Duodenal mucosa (tissue), 2 donors: ENCODE results near the gene CPT2.

Source experiments
- H3K27ac ChIP-seq: one replicate; pipeline ENCODE4 v1.7.0; 2013; ENCODE audit warnings: low read depth, low read length
- H3K27me3 ChIP-seq, 2 donors: one replicate each; pipeline ENCODE4 v1.7.0; 2013; ENCODE audit warnings: low read length in 2 of 2, control low read depth in 1 of 2; ENCODE audit not compliant: insufficient read depth in 2 of 2, control insufficient read depth in 1 of 2
- H3K36me3 ChIP-seq, 2 donors: one replicate each; pipeline ENCODE4 v1.7.0; 2013; ENCODE audit warnings: low read length in 2 of 2, control low read depth in 1 of 2; ENCODE audit not compliant: insufficient read depth in 2 of 2, control insufficient read depth in 1 of 2
- H3K4me1 ChIP-seq, 2 donors: one replicate each; pipeline ENCODE4 v1.7.0; 2013; ENCODE audit warnings: low read length in 2 of 2, control low read depth in 1 of 2; ENCODE audit not compliant: insufficient read depth in 2 of 2, control insufficient read depth in 1 of 2
- H3K4me3 ChIP-seq, 2 donors: one replicate each; pipeline ENCODE4 v1.7.0; 2013; ENCODE audit warnings: low read length in 2 of 2, low read depth in 1 of 2
- H3K9ac ChIP-seq, 2 donors: one replicate each; pipeline ENCODE4 v1.7.0; 2013; ENCODE audit warnings: low read length in 2 of 2, low read depth in 1 of 2
- H3K9me3 ChIP-seq, 2 donors: one replicate each; pipeline ENCODE4 v1.7.0; 2013; ENCODE audit warnings: low read length in 2 of 2, control low read depth in 1 of 2; ENCODE audit not compliant: control insufficient read depth in 1 of 2

The CPT2 gene

GRCh38 chr1:53210352-53210751 lies 13.7 kb downstream of the CPT2 start:
- Histone ChIP-seq H3K4me3 (no peak overlapping the region), H3K9me3 (peaks cover 8 to 9% of the 10 kb centered on the region in 2 donors), H3K36me3 (peaks cover 49 to 86% of the 10 kb centered on the region in 2 donors), H3K27ac (no peak overlapping the region), H3K4me1 (no peaks in the 10 kb centered on the region), H3K9ac (no peak overlapping the region), H3K27me3 (no peaks in the 10 kb centered on the region)

GRCh38 chr1:53210954-53211353 lies 14.3 kb downstream of the CPT2 start:
- Histone ChIP-seq H3K4me3 (no peak overlapping the region), H3K27ac (no peak overlapping the region)

GRCh38 chr1:53214376-53214940 lies 17.8 kb downstream of the CPT2 start:
- Histone ChIP-seq H3K9ac (no peak overlapping the region), H3K27me3 (no peaks in the 10 kb centered on the region), H3K4me3 (no peak overlapping the region), H3K36me3 (peaks cover 45 to 63% of the 10 kb centered on the region in 2 donors), H3K4me1 (peaks cover under 1 to 3% of the 10 kb centered on the region in 2 donors), H3K27ac (no peak overlapping the region), H3K9me3 (no peaks in the 10 kb centered on the region)

More at GRCh38 chr1:53210954-53211353, 14.3 kb downstream of the CPT2 start:
- Histone ChIP-seq H3K36me3 (peaks cover 49 to 85% of the 10 kb centered on the region in 2 donors), H3K9ac (no peak overlapping the region), H3K9me3 (peaks cover 6 to 9% of the 10 kb centered on the region in 2 donors), H3K27me3 (no peaks in the 10 kb centered on the region), H3K4me1 (no peaks in the 10 kb centered on the region)

GRCh38 chr1:53218201-53218600 lies 21.6 kb downstream of the CPT2 start:
- H3K27me3 ChIP-seq = no peaks in the 10 kb centered on the region
- peaks cover 22 to 30% of the 10 kb centered on the region in 2 donors for H3K36me3 ChIP-seq
- H3K4me3 ChIP-seq = no peak overlapping the region
- H3K9ac ChIP-seq = no peak overlapping the region
- H3K27ac ChIP-seq = no peak overlapping the region
- peaks cover 12 to 13% of the 10 kb centered on the region in 2 donors for H3K4me1 ChIP-seq
- no peaks in the 10 kb centered on the region for H3K9me3 ChIP-seq

- H3K9me3 ChIP-seq = no peaks in the 10 kb centered on the region
- peak overlapping the region; percentile 86 to 98 for H3K4me3 ChIP-seq
- no peaks in the 10 kb centered on the region for H3K27me3 ChIP-seq
- peaks cover 12 to 13% of the 10 kb centered on the region in 2 donors for H3K4me1 ChIP-seq
- H3K27ac ChIP-seq = peak overlapping the region; percentile 99
- H3K36me3 ChIP-seq = peaks cover 9 to 17% of the 10 kb centered on the region in 2 donors
- peak overlapping the region; percentile 87 to 99 for H3K9ac ChIP-seq
Measured at GRCh38 chr1:53219711-53220110, 23.1 kb downstream of the CPT2 start.

- peaks cover 12 to 13% of the 10 kb centered on the region in 2 donors for H3K4me1 ChIP-seq
- no peaks in the 10 kb centered on the region for H3K27me3 ChIP-seq
- H3K9me3 ChIP-seq = no peaks in the 10 kb centered on the region
- H3K36me3 ChIP-seq = peaks cover 9 to 15% of the 10 kb centered on the region in 2 donors
- H3K27ac ChIP-seq = peak within 1 kb of the TSS; percentile 99
- peak within 1 kb of the TSS; percentile 87 to 99 for H3K9ac ChIP-seq
- peak within 1 kb of the TSS; percentile 86 to 98 for H3K4me3 ChIP-seq
Measured at GRCh38 chr1:53220171-53220961, 23.7 kb downstream of the CPT2 start, which contains the start of gene CZIB. TSS of gene CZIB (minus strand) at chr1:53220634. CDS start at chr1:53220575, 59 bp downstream.

- Histone ChIP-seq H3K27me3 (no peaks in the 10 kb centered on the region), H3K4me1 (peaks cover 12 to 13% of the 10 kb centered on the region in 2 donors), H3K27ac (peak overlapping the region; percentile 99), H3K9ac (peak overlapping the region; percentile 87 to 99), H3K4me3 (peak overlapping the region; percentile 86 to 98), H3K9me3 (no peaks in the 10 kb centered on the region), H3K36me3 (peaks cover 9 to 12% of the 10 kb centered on the region in 2 donors)
Measured at GRCh38 chr1:53220962-53221286, 24.3 kb downstream of the CPT2 start.

GRCh38 chr1:53237638-53238037 lies 41.0 kb downstream of the CPT2 start:
- peak overlapping the region; percentile 91 to 97 for H3K9ac ChIP-seq
- H3K9me3 ChIP-seq = no peaks in the 10 kb centered on the region
- H3K36me3 ChIP-seq = peaks cover under 1 to 35% of the 10 kb centered on the region in 2 donors
- H3K27me3 ChIP-seq = no peaks in the 10 kb centered on the region
- H3K4me3 ChIP-seq = peak overlapping the region; percentile 99
- no peak overlapping the region for H3K27ac ChIP-seq
- peaks cover 12 to 18% of the 10 kb centered on the region in 2 donors for H3K4me1 ChIP-seq

- Histone ChIP-seq H3K9me3 (no peaks in the 10 kb centered on the region), H3K27ac (peak within 1 kb of the TSS; percentile 46), H3K27me3 (no peaks in the 10 kb centered on the region), H3K4me3 (peak within 1 kb of the TSS; percentile 99), H3K36me3 (peaks cover 0 to 27% of the 10 kb centered on the region in 2 donors), H3K4me1 (peaks cover 15 to 20% of the 10 kb centered on the region in 2 donors), H3K9ac (peak within 1 kb of the TSS; percentile 91 to 97)
Measured at GRCh38 chr1:53238197-53239155, 41.9 kb downstream of the CPT2 start, which contains the start of gene MAGOH. TSS of gene MAGOH (minus strand) at chr1:53238518. CDS start at chr1:53238448, 70 bp downstream.
